Ishikawa (cell line): ENCODE measurements around the gene STAB1.

ENCODE experiments used
- TCF12 ChIP-seq: IDR thresholded peaks from 2 replicates; pipeline ENCODE4 v1.6.1; 2012; ENCODE audit warnings: low read depth
- YY1 ChIP-seq: IDR thresholded peaks from 2 replicates; pipeline ENCODE4 v1.6.1; 2012; ENCODE audit warnings: low read depth

DNA sequence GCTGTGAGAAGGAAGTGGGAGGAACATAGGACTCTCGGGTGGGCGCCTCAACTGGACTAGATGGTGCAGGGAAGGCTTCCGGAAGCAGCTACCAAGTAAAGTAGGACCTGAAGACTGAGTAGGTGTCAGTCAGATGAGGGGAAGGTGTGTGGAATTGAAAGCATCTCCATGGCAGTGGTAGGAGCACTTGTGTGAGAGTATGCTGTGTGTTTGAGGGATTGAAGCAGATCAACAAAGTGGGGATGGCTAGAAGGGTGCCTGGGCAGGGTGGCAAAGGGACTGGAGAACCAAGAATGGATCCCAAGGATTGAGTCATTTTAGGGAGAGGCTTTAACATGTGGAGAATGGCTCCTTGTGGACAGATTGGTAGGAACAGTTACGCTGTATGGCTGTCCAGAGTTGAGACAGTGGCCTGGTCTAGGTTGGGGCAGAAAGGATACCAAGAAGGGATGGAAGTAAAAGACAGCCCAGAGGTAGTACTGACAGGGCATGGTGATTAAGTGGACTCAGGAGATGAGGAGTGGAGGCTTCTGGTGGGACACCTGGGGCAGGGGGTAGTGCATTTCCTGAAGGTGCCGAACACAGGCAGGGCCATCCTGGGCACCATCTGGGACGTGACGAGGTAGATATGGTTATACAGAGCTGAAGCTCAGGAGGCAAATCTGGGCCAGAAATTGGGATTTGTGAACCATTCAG is 42.7 kb downstream of the STAB1 start:
- no peak for TF ChIP-seq YY1
- TF ChIP-seq TCF12, result no peak
